GM23248 (cell line): ENCODE data around the gene OPCML. TPM values are rescaled to one million over a fixed set of nuclear protein-coding genes. Genes with fewer than 3 reads are reported as not detected.
A peak's percentile ranks its signal among the peaks of the same experiment; 100 is the strongest.

Source experiments
- DNase-seq: peaks from one replicate; pipeline ENCODE4 v3.0.0-alpha.2; 2015
- H2AFZ ChIP-seq: fragments of 200-600 bp; sonication (generic); 2 replicates; pipeline ENCODE4 v1.6.1; 2016; ENCODE audit warnings: antibody characterized with exemption
- H3F3A ChIP-seq: fragments of 200-600 bp; sonication (generic); 2 replicates; pipeline ENCODE4 v1.6.1; 2016; ENCODE audit warnings: mild to moderate bottlenecking, antibody characterized with exemption, mixed run types; ENCODE audit not compliant: insufficient read depth
- H3K27ac ChIP-seq: fragments of 200-600 bp; sonication (generic); 2 replicates; pipeline ENCODE4 v1.5.1; 2016; ENCODE audit warnings: mild to moderate bottlenecking
- H3K27me3 ChIP-seq: fragments of 200-600 bp; sonication (generic); replicated peaks from 2 replicates; pipeline ENCODE4 v1.6.1; 2016; ENCODE audit warnings: mild to moderate bottlenecking; ENCODE audit not compliant: insufficient read depth
- H3K36me3 ChIP-seq: fragments of 200-600 bp; sonication (generic); 2 replicates; pipeline ENCODE4 v1.6.1; 2016; ENCODE audit warnings: low read depth, mild to moderate bottlenecking
- H3K4me1 ChIP-seq: fragments of 200-600 bp; sonication (generic); 2 replicates; pipeline ENCODE4 v1.6.1; 2016; ENCODE audit warnings: mild to moderate bottlenecking; ENCODE audit not compliant: insufficient read depth
- H3K4me2 ChIP-seq: fragments of 200-600 bp; sonication (generic); one replicate; pipeline ENCODE4 v1.6.1; 2016; ENCODE audit warnings: mild to moderate bottlenecking; ENCODE audit not compliant: unreplicated experiment
- H3K4me3 ChIP-seq: fragments of 200-600 bp; sonication (generic); 2 replicates; pipeline ENCODE4 v1.5.1; 2016; ENCODE audit warnings: mild to moderate bottlenecking
- H3K79me2 ChIP-seq: fragments of 200-600 bp; sonication (generic); 2 replicates; pipeline ENCODE4 v1.6.1; 2016; ENCODE audit warnings: mild to moderate bottlenecking; ENCODE audit not compliant: insufficient read depth
- H3K9ac ChIP-seq: fragments of 200-600 bp; sonication (generic); 2 replicates; pipeline ENCODE4 v1.6.1; 2016; ENCODE audit warnings: mild to moderate bottlenecking
- H3K9me2 ChIP-seq: fragments of 200-600 bp; sonication (generic); 2 replicates; pipeline ENCODE4 v1.6.1; 2016; ENCODE audit warnings: mixed run types, mild to moderate bottlenecking, moderate library complexity; ENCODE audit not compliant: insufficient read depth
- H3K9me3 ChIP-seq: fragments of 200-600 bp; sonication (generic); one replicate; pipeline ENCODE4 v1.6.1; 2017; ENCODE audit warnings: low read depth
- H4K20me1 ChIP-seq: fragments of 200-600 bp; sonication (generic); 2 replicates; pipeline ENCODE4 v1.6.0; 2016; ENCODE audit not compliant: insufficient read depth
- EZH2 ChIP-seq: fragments of 200-600 bp; sonication (generic); IDR thresholded peaks from 2 replicates; pipeline ENCODE4 v1.6.1; 2018; ENCODE audit warnings: antibody characterized with exemption, mild to moderate bottlenecking; ENCODE audit not compliant: insufficient read depth, poor library complexity, severe bottlenecking
- EZH2phosphoT487 ChIP-seq: fragments of 200-600 bp; sonication (generic); IDR thresholded peaks from 2 replicates; pipeline ENCODE4 v1.6.1; 2018; ENCODE audit warnings: antibody characterized with exemption, moderate library complexity, mild to moderate bottlenecking, low read depth; ENCODE audit not compliant: insufficient read depth
- WGBS, 2 experiments: methylation state at CpG; one replicate each; pipeline ENCODE4 v1.1.6; 2015 to 2017; ENCODE audit warnings: low lambda C conversion rate in 2 of 2, low coverage in 1 of 2; ENCODE audit errors: missing lambda C conversion rate in 2 of 2; 5-methylcytosine and 5-hydroxymethylcytosine counted together
- in situ Hi-C: fragments of 300-500 bp; cut with MboI; formaldehyde crosslinking; loops from 2 replicates; pipeline ENCODE4 v1.15.0; 2020
- polyA plus RNA-seq: library from polyadenylated mRNA; unstranded; fragments of >200 nt; fragmentation: Nextera tagmentation; extraction: Ambion mirVana; gene quantifications from 2 replicates; pipeline ENCODE4 v1.2.1, GENCODE V29; 2016
- total RNA-seq: library from RNA; depleted of rRNA; stranded (reverse); fragments of >200 nt; shearing (Covaris generic); gene quantifications from 2 replicates; pipeline ENCODE4 v1.2.3, GENCODE V29; 2014

OPCML gene
- total and polyA plus RNA-seq, 2 experiments from 2014 or later = 0.69 to 1.6 TPM

DNA sequence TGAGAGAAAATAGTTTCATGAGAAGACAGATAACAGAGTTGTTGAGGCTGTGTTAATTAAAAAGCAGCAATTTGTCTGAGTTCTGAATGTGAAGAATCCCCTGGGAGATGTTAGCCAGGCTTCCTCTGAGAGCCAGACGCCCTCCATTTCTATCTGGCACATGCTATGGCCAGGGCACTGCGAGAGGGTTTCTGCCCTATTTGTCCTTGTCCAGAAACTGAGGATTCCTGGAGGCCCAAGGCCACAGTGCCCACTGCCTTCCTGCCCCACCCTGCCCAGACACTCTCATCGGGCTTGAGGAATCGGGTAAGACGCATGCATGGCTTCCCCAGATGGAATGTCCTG lies 484.6 kb downstream of the OPCML start:
- H3K4me1 ChIP-seq = no peaks in the 10 kb centered on the region
- H3K9me2 ChIP-seq = no peaks in the 10 kb centered on the region
- in situ Hi-C loops = no loop called here
- 47 to 49% methylated on average over 5 of the region's 5 CpGs for WGBS, 2 experiments
- no peak overlapping the region for H2AFZ ChIP-seq
- H3K9ac ChIP-seq = no peak overlapping the region
- no peaks in the 10 kb centered on the region for H3K36me3 ChIP-seq
- H3K4me2 ChIP-seq = no peak overlapping the region
- no peaks in the 10 kb centered on the region for H3K9me3 ChIP-seq
- no peaks in the 10 kb centered on the region for H4K20me1 ChIP-seq
- H3K27ac ChIP-seq = no peak overlapping the region
- no peaks in the 10 kb centered on the region for H3F3A ChIP-seq
- no peak for DNase-seq
- H3K27me3 ChIP-seq = peaks cover 35% of the 10 kb centered on the region
- no peak for TF ChIP-seq EZH2
- no peak for TF ChIP-seq EZH2phosphoT487
- no peak overlapping the region for H3K4me3 ChIP-seq
- no peaks in the 10 kb centered on the region for H3K79me2 ChIP-seq

DNA sequence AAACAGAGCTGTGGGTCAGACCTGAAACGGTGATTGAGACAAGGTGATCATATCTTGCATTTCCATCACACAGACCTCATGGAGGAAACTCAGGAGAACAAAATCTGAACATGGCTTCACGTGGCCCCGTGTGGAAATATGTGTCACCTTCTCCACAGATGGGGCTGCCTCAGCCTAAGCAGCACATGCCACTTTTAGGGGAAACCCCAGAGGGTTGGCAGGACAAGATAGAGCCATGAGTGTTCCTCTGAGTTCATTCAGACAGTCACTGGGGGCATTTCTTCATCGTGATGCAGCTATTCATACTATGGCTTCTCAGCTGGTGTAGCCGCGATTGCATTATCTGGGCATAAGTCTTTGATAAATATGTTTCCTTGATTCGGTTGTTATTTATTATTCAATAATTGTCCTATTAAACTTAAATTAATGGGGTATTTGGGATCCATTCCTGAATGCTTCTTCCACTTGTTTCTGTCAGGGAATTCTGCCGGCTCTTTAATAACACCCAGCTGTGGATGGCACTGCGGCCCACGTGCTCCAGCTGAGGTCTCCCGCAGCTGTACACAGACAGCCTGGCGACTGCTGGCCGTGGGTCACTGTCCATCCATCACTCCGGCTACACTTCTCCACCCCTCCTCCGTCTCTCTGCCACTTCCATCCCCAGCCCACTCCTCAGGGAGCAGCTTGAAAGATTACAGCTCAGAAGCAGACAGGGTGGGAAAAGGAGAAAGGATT lies 485.1 kb downstream of the OPCML start:
- WGBS, 2 experiments = 3 to 4% methylated on average over 15 of the region's 15 CpGs
- Histone ChIP-seq H3K9ac (no peak overlapping the region), H3F3A (no peaks in the 10 kb centered on the region), H3K9me2 (no peaks in the 10 kb centered on the region), H3K4me1 (no peaks in the 10 kb centered on the region), H3K79me2 (no peaks in the 10 kb centered on the region), H3K27ac (no peak overlapping the region), H3K27me3 (peaks cover 34% of the 10 kb centered on the region), H3K4me3 (no peak overlapping the region), H3K4me2 (no peak overlapping the region), H3K36me3 (no peaks in the 10 kb centered on the region), H4K20me1 (no peaks in the 10 kb centered on the region), H2AFZ (no peak overlapping the region), H3K9me3 (no peaks in the 10 kb centered on the region)
- TF ChIP-seq EZH2phosphoT487 (no peak), EZH2 (no peak)
- DNase-seq = peak; percentile 67
- in situ Hi-C loops = no loop called here

DNA sequence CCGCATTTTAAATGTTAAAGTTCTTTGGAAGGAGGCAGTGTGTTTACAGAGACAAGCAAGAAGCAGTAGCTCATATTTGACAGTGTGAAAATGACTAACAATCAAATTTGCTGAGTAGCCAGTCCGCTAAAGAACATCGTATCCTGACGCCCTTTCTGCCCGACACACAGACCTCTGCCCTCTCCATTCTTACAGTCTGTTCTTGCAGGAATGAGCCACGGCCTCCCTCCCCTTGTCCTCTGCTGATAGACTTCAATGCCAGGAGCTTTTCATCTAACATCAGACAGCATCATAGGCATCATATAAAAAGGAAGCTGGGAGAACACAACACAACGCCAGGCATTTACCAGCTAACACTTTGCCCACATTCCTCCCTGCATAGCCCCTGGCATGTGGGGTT lies 486.0 kb downstream of the OPCML start:
- Histone ChIP-seq H3K27me3 (peaks cover 29% of the 10 kb centered on the region), H3F3A (no peaks in the 10 kb centered on the region), H3K9me3 (no peaks in the 10 kb centered on the region), H3K4me2 (no peak overlapping the region), H3K79me2 (no peaks in the 10 kb centered on the region), H3K9ac (no peak overlapping the region), H4K20me1 (no peaks in the 10 kb centered on the region), H3K27ac (no peak overlapping the region), H3K9me2 (no peaks in the 10 kb centered on the region), H3K4me3 (no peak overlapping the region), H3K36me3 (no peaks in the 10 kb centered on the region), H2AFZ (no peak overlapping the region), H3K4me1 (no peaks in the 10 kb centered on the region)
- TF ChIP-seq EZH2 (no peak), EZH2phosphoT487 (no peak)
- in situ Hi-C loops = no loop called here
- DNase-seq = no peak
- 61 to 70% methylated on average over 7 of the region's 7 CpGs for WGBS, 2 experiments

DNA sequence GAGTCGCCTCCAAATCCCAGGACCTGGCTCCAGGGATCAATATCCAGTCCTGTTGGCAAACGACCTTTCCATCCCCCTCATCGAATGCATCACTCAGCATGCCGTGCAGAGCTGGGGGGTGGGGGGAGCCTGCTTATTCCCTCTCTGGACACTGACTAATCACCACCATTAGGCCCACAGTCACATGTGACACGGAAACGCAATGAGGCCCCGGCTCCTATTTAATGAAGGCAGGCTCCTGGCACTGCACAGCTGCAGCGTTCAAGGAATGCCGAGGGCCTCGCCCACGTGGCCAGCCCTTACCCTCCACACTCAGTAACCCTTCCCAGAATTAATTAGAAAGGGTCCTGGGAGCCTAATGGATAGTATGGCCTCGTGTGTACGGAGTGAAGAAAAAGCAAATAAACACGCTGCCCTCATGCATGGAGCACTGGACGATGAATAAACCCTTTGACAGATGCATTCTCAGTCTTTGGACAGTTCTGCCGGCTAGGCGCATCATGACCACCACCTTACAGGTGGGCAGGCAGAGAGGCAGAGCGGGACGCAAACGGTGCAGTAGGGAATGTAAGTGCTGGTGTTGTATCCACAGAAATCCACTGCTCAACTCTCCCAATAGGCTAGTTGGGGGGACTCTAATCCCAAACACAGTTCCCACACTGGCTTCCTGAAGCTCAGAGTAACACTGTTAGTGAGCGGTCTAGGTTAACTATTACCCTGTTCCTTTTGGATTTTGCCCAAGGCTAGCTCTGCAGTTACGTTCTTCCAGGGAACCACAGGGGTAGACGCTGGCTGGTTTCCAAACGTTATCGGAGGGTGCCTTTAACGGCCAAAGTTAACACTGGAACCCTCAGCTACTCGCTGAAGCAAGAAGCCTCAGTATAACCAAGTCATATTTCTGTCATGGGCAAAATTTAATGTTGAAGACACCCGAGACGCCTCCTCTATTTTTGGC lies 490.1 kb downstream of the OPCML start:
- peaks cover 13% of the 10 kb centered on the region for H3K27me3 ChIP-seq
- no peaks in the 10 kb centered on the region for H3K9me3 ChIP-seq
- H3K9ac ChIP-seq = no peak overlapping the region
- no peaks in the 10 kb centered on the region for H4K20me1 ChIP-seq
- H3K4me3 ChIP-seq = no peak overlapping the region
- no peak for DNase-seq
- peaks cover 17% of the 10 kb centered on the region for H3K4me1 ChIP-seq
- no peaks in the 10 kb centered on the region for H3K36me3 ChIP-seq
- H3K9me2 ChIP-seq = no peaks in the 10 kb centered on the region
- no peak overlapping the region for H3K4me2 ChIP-seq
- in situ Hi-C loops = no loop called here
- no peaks in the 10 kb centered on the region for H3F3A ChIP-seq
- no peaks in the 10 kb centered on the region for H3K79me2 ChIP-seq
- no peak overlapping the region for H3K27ac ChIP-seq
- 55 to 59% methylated on average over 29 of the region's 29 CpGs for WGBS, 2 experiments
- TF ChIP-seq EZH2 (no peak), EZH2phosphoT487 (no peak)
- no peak overlapping the region for H2AFZ ChIP-seq
